ENCODE data around the gene NPTN. TPM values are rescaled to one million over a fixed set of nuclear protein-coding genes. Genes with fewer than 3 reads are reported as not detected.

Gene NPTN
- total RNA-seq, 1 donor from 2014 or later = 256 TPM

GRCh38 chr15:73590263-73590662 is 42.9 kb downstream of the NPTN start:
- Mint-ChIP-seq H3K36me3 (ENCODE audit: low read depth) (peaks cover 23% of the 10 kb centered on the region), H3K9me3 (ENCODE audit: low read depth) (no peaks in the 10 kb centered on the region), H3K4me1 (ENCODE audit: low read depth) (peaks cover 29% of the 10 kb centered on the region), H3K4me3 (ENCODE audit: unreplicated experiment) (no peak overlapping the region), H3K27ac (ENCODE audit: unreplicated experiment) (no peak overlapping the region), H3K27me3 (ENCODE audit: low read depth) (no peaks in the 10 kb centered on the region)
- no peak for DNase-seq (ENCODE audit: low spot score)
- TF ChIP-seq CTCF (IDR thresholded peaks at IDR 0.05) = no peak

- Mint-ChIP-seq H3K4me1 (ENCODE audit: low read depth) (peaks cover 29% of the 10 kb centered on the region), H3K27ac (ENCODE audit: unreplicated experiment) (no peak overlapping the region), H3K9me3 (ENCODE audit: low read depth) (no peaks in the 10 kb centered on the region), H3K36me3 (ENCODE audit: low read depth) (peaks cover 24% of the 10 kb centered on the region), H3K27me3 (ENCODE audit: low read depth) (no peaks in the 10 kb centered on the region), H3K4me3 (ENCODE audit: unreplicated experiment) (no peak overlapping the region)
- no peak for TF ChIP-seq CTCF (IDR thresholded peaks at IDR 0.05)
- DNase-seq (ENCODE audit: low spot score) = no peak
Measured at GRCh38 chr15:73589766-73590165, 43.4 kb downstream of the NPTN start.

- peaks cover 30% of the 10 kb centered on the region for H3K4me1 Mint-ChIP-seq (ENCODE audit: low read depth)
- no peak for TF ChIP-seq CTCF (IDR thresholded peaks at IDR 0.05)
- no peak for DNase-seq (ENCODE audit: low spot score)
- H3K27me3 Mint-ChIP-seq (ENCODE audit: low read depth) = no peaks in the 10 kb centered on the region
- H3K36me3 Mint-ChIP-seq (ENCODE audit: low read depth) = peaks cover 37% of the 10 kb centered on the region
- H3K9me3 Mint-ChIP-seq (ENCODE audit: low read depth) = no peaks in the 10 kb centered on the region
- no peak overlapping the region for H3K4me3 Mint-ChIP-seq (ENCODE audit: unreplicated experiment)
- peak overlapping the region; percentile 39 for H3K27ac Mint-ChIP-seq (ENCODE audit: unreplicated experiment)
Measured at GRCh38 chr15:73585871-73586654, 47.1 kb downstream of the NPTN start.

GRCh38 chr15:73584699-73585420 is 48.3 kb downstream of the NPTN start:
- DNase-seq (ENCODE audit: low spot score) = no peak
- Mint-ChIP-seq H3K27me3 (ENCODE audit: low read depth) (no peaks in the 10 kb centered on the region), H3K4me1 (ENCODE audit: low read depth) (peaks cover 30% of the 10 kb centered on the region), H3K9me3 (ENCODE audit: low read depth) (no peaks in the 10 kb centered on the region), H3K27ac (ENCODE audit: unreplicated experiment) (peak overlapping the region; percentile 73), H3K4me3 (ENCODE audit: unreplicated experiment) (no peak overlapping the region), H3K36me3 (ENCODE audit: low read depth) (peaks cover 41% of the 10 kb centered on the region)
- TF ChIP-seq CTCF (IDR thresholded peaks at IDR 0.05) = no peak

GRCh38 chr15:73583544-73583943 is 49.6 kb downstream of the NPTN start:
- Mint-ChIP-seq H3K9me3 (ENCODE audit: low read depth) (no peaks in the 10 kb centered on the region), H3K27me3 (ENCODE audit: low read depth) (no peaks in the 10 kb centered on the region), H3K4me1 (ENCODE audit: low read depth) (peaks cover 30% of the 10 kb centered on the region), H3K27ac (ENCODE audit: unreplicated experiment) (no peak overlapping the region), H3K36me3 (ENCODE audit: low read depth) (peaks cover 38% of the 10 kb centered on the region), H3K4me3 (ENCODE audit: unreplicated experiment) (no peak overlapping the region)
- TF ChIP-seq CTCF (IDR thresholded peaks at IDR 0.05) = no peak
- no peak for DNase-seq (ENCODE audit: low spot score)

All from chondrocyte (in vitro differentiated cells).